COLO668 (cell line): ENCODE data around the gene TMTC1.

ENCODE experiments used
- DNase-seq: peaks from one replicate; lab custom pipeline; 2025; ENCODE audit not compliant: unreplicated experiment; lab: John Stamatoyannopoulos, UW

TMTC1 gene

GRCh38 chr12:29545102-29545467, 238.7 kb downstream of the TMTC1 start:
- DNase-seq: no peak

GRCh38 chr12:29544428-29545101, 239.2 kb downstream of the TMTC1 start:
- no peak for DNase-seq

- DNase-seq: no peak
Observed at GRCh38 chr12:29543036-29543435, 240.7 kb downstream of the TMTC1 start.

- DNase-seq: no peak
Observed at GRCh38 chr12:29537298-29537697, 246.4 kb downstream of the TMTC1 start.

GRCh38 chr12:29534935-29535334, 248.8 kb downstream of the TMTC1 start:
- DNase-seq: no peak

- DNase-seq: no peak
Observed at GRCh38 chr12:29533815-29534489, 249.8 kb downstream of the TMTC1 start.

GRCh38 chr12:29531471-29531870, 252.3 kb downstream of the TMTC1 start:
- no peak for DNase-seq

GRCh38 chr12:29530436-29530835, 253.3 kb downstream of the TMTC1 start:
- DNase-seq: no peak

- no peak for DNase-seq
Observed at GRCh38 chr12:29528161-29528560, 255.6 kb downstream of the TMTC1 start.

- DNase-seq: no peak
Observed at GRCh38 chr12:29521951-29522350, 261.8 kb downstream of the TMTC1 start.

- DNase-seq: peak; percentile 12
Observed at GRCh38 chr12:29519585-29520182, 264.1 kb downstream of the TMTC1 start.

- DNase-seq: no peak
Observed at GRCh38 chr12:29518407-29518806, 265.3 kb downstream of the TMTC1 start.

GRCh38 chr12:29517264-29517663, 266.5 kb downstream of the TMTC1 start:
- no peak for DNase-seq

GRCh38 chr12:29516431-29516875, 267.3 kb downstream of the TMTC1 start:
- DNase-seq: no peak

GRCh38 chr12:29510591-29511185, 273.1 kb downstream of the TMTC1 start:
- DNase-seq: no peak

GRCh38 chr12:29509503-29509902, 274.2 kb downstream of the TMTC1 start:
- DNase-seq: no peak

- DNase-seq: no peak
Observed at GRCh38 chr12:29508949-29509348, 274.8 kb downstream of the TMTC1 start.

- DNase-seq: no peak
Observed at GRCh38 chr12:29505122-29505521, 278.6 kb downstream of the TMTC1 start.

GRCh38 chr12:29503283-29503682, 280.5 kb downstream of the TMTC1 start:
- DNase-seq: no peak

GRCh38 chr12:29499235-29499634, 284.5 kb downstream of the TMTC1 start:
- no peak for DNase-seq

- DNase-seq: no peak
Observed at GRCh38 chr12:29497588-29497987, 286.2 kb downstream of the TMTC1 start, which contains the start of gene OVCH1. Gene OVCH1 (minus strand): TSS chr12:29497686. CDS start chr12:29497686, 0 bp downstream.

GRCh38 chr12:29492891-29493290, 290.9 kb downstream of the TMTC1 start:
- no peak for DNase-seq
